Measurements from ENCODE around the gene CTPS1. TPM values are rescaled to one million over a fixed set of nuclear protein-coding genes. Genes with fewer than 3 reads are reported as not detected.

Gene CTPS1
- total RNA-seq, 4 donors from 2014 or later, result 29.8 to 46.3 (median 35.8) TPM

DNA sequence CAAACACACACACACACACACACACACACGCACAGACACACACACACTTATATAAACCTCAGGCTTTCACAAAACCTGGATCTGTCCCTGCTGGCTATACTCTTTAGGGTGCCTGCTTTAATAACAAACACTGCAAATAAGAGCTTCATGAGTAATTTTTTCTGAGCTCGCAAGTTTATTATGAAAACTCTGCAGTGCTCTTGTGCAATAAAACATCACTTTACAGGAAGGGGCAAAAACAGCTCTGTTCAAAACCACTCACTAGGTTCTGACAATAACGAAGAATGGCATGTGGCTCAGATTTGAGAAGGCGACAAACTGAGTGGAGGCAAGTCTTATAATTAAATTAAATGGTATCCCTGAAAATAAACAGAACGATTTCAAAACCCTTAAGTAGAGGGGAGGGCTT is 42.6 kb upstream of the CTPS1 start:
- H3K27ac ChIP-seq, result peak overlapping the region in 1 of 4 donors; percentile 13
- TF ChIP-seq POLR2A (IDR thresholded peaks at IDR 0.05), result no peak
- no peak for TF ChIP-seq CTCF (IDR thresholded peaks at IDR 0.05)
- 53 to 56% methylated on average over 5 of the region's 5 CpGs for WGBS, 2 donors
- no peak overlapping the region for H3K4me3 ChIP-seq
- no peaks in the 10 kb centered on the region for H3K36me3 ChIP-seq
- DNase-seq (ENCODE audit: low spot score in 2 of 2), result no peak
- no peaks in the 10 kb centered on the region for H3K27me3 ChIP-seq
- H3K9me3 ChIP-seq, result no peaks in the 10 kb centered on the region
- peaks cover 0 to 19% (median 4%) of the 10 kb centered on the region in 4 donors for H3K4me1 ChIP-seq

- H3K36me3 ChIP-seq, result no peaks in the 10 kb centered on the region
- TF ChIP-seq POLR2A (IDR thresholded peaks at IDR 0.05) (no peak), CTCF (IDR thresholded peaks at IDR 0.05) (no peak), EP300 (IDR thresholded peaks at IDR 0.05) (no peak)
- H3K27ac ChIP-seq, result peak overlapping the region in 1 of 4 donors; percentile 1
- H3K4me1 ChIP-seq, result peaks cover 0 to 19% (median 4%) of the 10 kb centered on the region in 4 donors
- H3K27me3 ChIP-seq, result no peaks in the 10 kb centered on the region
- no peak for DNase-seq (ENCODE audit: low spot score in 2 of 2)
- 90 to 96% methylated on average over 6 of the region's 6 CpGs for WGBS, 2 donors
- H3K4me3 ChIP-seq, result no peak overlapping the region
- H3K9me3 ChIP-seq, result no peaks in the 10 kb centered on the region
Measured at GRCh38 chr1:40938393-40938792, 41.1 kb upstream of the CTPS1 start.

GRCh38 chr1:40939320-40940059 is 40.0 kb upstream of the CTPS1 start:
- no peak overlapping the region for H3K4me3 ChIP-seq
- no peaks in the 10 kb centered on the region for H3K9me3 ChIP-seq
- H3K36me3 ChIP-seq, result no peaks in the 10 kb centered on the region
- H3K4me1 ChIP-seq, result peaks cover 0 to 19% (median 4%) of the 10 kb centered on the region in 4 donors
- TF ChIP-seq EP300 (IDR thresholded peaks at IDR 0.05), result peak; percentile 70 to 79
- TF ChIP-seq CTCF (IDR thresholded peaks at IDR 0.05), result no peak
- peak in 1 of 2 donors; percentile 46 for DNase-seq (ENCODE audit: low spot score in 2 of 2)
- H3K27ac ChIP-seq, result peak overlapping the region in 2 of 4 donors; percentile 51 to 61
- 56 to 60% methylated on average over 12 of the region's 12 CpGs for WGBS, 2 donors
- no peaks in the 10 kb centered on the region for H3K27me3 ChIP-seq

DNA sequence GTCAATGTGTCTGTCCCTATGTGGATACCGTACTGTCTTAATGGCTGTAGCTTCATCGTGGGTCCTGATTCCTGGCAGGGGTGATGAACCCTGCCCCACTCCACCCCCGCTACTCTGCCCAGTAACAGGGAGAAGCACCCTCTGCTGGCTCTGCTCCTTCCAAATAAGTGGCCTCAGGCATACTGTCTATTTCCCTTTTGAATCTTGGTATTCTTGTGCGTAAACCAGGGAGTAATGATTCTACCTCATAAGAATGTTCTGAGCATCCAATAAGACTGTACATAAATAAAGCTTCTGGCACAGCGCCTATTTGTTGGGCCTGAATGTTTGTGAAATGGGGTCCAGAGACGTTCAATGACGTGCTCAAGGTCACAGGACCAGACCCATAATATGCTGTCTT is 35.2 kb upstream of the CTPS1 start:
- Histone ChIP-seq H3K4me1 (peaks cover 0 to 28% (median 2%) of the 10 kb centered on the region in 4 donors), H3K4me3 (no peak overlapping the region), H3K36me3 (no peaks in the 10 kb centered on the region), H3K27ac (peak overlapping the region in 2 of 4 donors; percentile 56 to 66), H3K27me3 (no peaks in the 10 kb centered on the region), H3K9me3 (peaks cover 0 to 5% (median 0%) of the 10 kb centered on the region in 4 donors)
- peak in 1 of 2 donors; percentile 48 for DNase-seq (ENCODE audit: low spot score in 2 of 2)
- no peak for TF ChIP-seq EP300 (IDR thresholded peaks at IDR 0.05)
- no peak for TF ChIP-seq CTCF (IDR thresholded peaks at IDR 0.05)
- no peak for TF ChIP-seq POLR2A (IDR thresholded peaks at IDR 0.05)
- WGBS, 2 donors, result 37 to 38% methylated on average over 7 of the region's 7 CpGs

DNA sequence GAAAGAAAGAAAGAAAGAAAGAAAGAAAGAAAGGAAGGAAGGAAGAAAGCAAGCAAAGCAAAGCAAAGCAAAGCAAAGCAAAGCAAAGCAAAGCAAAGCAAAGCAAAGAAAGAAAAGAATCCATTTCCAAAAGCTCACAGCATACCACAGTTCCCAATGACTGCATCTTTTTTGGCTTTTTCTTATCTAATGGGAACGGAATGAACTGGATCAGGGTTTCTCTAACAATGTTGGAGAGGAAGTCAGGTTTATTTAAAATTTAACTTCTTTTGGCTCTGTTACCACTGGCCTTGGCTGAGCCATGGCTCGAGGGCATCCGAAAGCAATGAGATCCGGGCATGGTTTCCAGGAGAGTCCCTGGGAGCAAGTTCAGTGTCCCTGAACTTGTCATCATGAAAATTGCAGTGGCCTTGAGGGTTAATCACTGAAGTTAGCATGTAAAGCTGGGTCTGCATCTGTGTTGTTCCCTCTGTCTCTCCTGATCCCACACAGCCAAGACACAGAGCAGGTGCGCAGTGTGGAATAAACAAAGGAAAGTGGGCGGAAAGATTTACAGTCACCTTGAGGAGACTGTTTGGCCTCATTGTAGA is 34.6 kb upstream of the CTPS1 start:
- DNase-seq (ENCODE audit: low spot score in 2 of 2), result no peak
- Histone ChIP-seq H3K4me1 (peaks cover 0 to 22% (median 0%) of the 10 kb centered on the region in 4 donors), H3K36me3 (no peaks in the 10 kb centered on the region), H3K4me3 (no peak overlapping the region), H3K27ac (peak overlapping the region in 2 of 4 donors; percentile 56 to 66), H3K27me3 (no peaks in the 10 kb centered on the region), H3K9me3 (peaks cover 0 to 5% (median 0%) of the 10 kb centered on the region in 4 donors)
- WGBS, 2 donors, result 47 to 51% methylated on average over 6 of the region's 6 CpGs
- TF ChIP-seq CTCF (IDR thresholded peaks at IDR 0.05) (no peak), EP300 (IDR thresholded peaks at IDR 0.05) (no peak), POLR2A (IDR thresholded peaks at IDR 0.05) (no peak)
